ENCODE results near the gene NCEH1. TPM values are rescaled to one million over a fixed set of nuclear protein-coding genes. Genes with fewer than 3 reads are reported as not detected.

Gene NCEH1
- total RNA-seq, 2 experiments from 2014 or later = 2.8 to 3.4 TPM

DNA sequence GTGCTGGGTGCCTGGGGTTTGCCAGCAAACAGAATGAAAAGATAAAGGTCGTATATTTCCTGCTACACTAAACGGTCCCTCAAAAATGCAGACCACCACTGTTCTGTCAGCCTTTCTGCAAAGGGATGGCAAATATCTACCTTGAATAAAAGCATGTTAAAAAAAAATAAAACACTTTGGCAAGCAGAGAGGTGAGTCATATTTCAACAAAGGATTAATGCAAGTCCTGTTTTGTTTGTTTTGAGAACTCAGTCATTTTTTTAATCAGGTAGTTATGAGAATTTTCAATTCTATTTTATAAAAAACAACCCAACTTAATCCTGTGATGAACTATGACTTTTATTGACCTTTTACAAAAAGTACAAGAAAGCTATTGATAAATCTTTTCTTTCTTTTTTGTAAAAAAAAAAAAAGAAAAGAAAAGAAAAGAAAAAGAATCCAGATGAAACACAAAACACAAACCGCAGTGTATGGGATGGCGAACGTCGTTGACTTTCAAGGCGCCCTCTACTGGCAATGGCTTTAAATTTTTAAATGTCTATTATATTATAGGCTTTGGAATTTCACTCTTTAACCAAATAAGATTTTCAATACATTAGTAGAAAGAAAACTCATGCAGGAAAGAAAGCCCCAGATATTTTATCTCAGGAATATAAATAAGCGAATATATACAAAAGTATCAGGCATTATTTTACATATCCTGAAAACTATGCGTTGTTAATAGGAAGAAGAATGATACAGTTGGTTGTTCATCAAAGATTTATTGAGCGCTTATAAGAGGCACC, 87.8 kb downstream of the NCEH1 start:
- POLR2A ChIA-PET = no interaction called here
- no peaks in the 10 kb centered on the region for H3K36me3 Mint-ChIP-seq (ENCODE audit: low read depth)
- H3K4me3 Mint-ChIP-seq = no peak overlapping the region
- TF ChIP-seq, protein P1, sequence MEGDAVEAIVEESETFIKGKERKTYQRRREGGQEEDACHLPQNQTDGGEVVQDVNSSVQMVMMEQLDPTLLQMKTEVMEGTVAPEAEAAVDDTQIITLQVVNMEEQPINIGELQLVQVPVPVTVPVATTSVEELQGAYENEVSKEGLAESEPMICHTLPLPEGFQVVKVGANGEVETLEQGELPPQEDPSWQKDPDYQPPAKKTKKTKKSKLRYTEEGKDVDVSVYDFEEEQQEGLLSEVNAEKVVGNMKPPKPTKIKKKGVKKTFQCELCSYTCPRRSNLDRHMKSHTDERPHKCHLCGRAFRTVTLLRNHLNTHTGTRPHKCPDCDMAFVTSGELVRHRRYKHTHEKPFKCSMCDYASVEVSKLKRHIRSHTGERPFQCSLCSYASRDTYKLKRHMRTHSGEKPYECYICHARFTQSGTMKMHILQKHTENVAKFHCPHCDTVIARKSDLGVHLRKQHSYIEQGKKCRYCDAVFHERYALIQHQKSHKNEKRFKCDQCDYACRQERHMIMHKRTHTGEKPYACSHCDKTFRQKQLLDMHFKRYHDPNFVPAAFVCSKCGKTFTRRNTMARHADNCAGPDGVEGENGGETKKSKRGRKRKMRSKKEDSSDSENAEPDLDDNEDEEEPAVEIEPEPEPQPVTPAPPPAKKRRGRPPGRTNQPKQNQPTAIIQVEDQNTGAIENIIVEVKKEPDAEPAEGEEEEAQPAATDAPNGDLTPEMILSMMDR (IDR thresholded peaks at IDR 0.05) = peak; percentile 85
- DNase-seq (peak; percentile 51), ATAC-seq (peak; percentile 47)
- intact Hi-C loops (cut with micrococcal nuclease) = no loop called here
- H3K9me3 Mint-ChIP-seq = no peaks in the 10 kb centered on the region
- CTCF ChIA-PET = interaction anchor here (0.6 to 4.4 kb wide), 20 partner anchors 9 to 291 kb away, joined by 3 to 27 read pairs (median 6); partner anchors contain the start of gene GHSR
- H3K27ac Mint-ChIP-seq = no peak overlapping the region
- peaks cover 3% of the 10 kb centered on the region for H3K27me3 Mint-ChIP-seq
- H3K4me1 Mint-ChIP-seq (ENCODE audit: low read depth) = peaks cover 11% of the 10 kb centered on the region

- intact Hi-C loops (cut with micrococcal nuclease) = no loop called here
Measured at GRCh38 chr3:172622156-172622555, 88.7 kb downstream of the NCEH1 start.

DNA sequence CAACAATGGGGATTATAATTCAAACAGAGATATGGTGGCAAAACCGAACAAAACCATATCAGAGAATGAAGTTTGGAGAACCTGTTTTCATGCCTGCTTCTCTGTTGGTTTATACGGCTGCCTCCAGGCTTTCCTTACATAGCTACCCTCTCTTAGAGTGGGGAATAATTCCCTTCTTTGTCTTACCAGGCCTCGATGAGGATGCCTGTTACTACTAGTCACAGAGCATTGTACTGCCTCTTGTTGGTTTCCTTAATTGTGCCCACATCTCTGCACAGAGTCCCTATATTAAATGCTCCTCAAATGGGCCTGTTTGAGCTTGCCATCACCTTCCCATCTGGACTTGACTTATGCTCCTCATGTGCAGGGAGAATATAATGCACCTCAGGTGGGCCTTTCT, 92.9 kb downstream of the NCEH1 start:
- DNase-seq (no peak), ATAC-seq (no peak)
- Mint-ChIP-seq H3K9me3 (peaks cover 4% of the 10 kb centered on the region), H3K27ac (no peak overlapping the region), H3K36me3 (ENCODE audit: low read depth) (no peaks in the 10 kb centered on the region), H3K4me3 (no peak overlapping the region), H3K4me1 (ENCODE audit: low read depth) (peaks cover 20% of the 10 kb centered on the region), H3K27me3 (peaks cover 3% of the 10 kb centered on the region)
- POLR2A ChIA-PET = no interaction called here
- TF ChIP-seq, protein P1 (IDR thresholded peaks at IDR 0.05) = no peak
- intact Hi-C loops (cut with micrococcal nuclease) = no loop called here
- CTCF ChIA-PET = interaction anchor here (1.2 to 3.7 kb wide), 5 partner anchors 22 to 286 kb away, joined by 3 to 12 read pairs (median 5); no protein-coding TSS in a partner anchor

More at GRCh38 chr3:172622156-172622555, 88.7 kb downstream of the NCEH1 start:
- no peaks in the 10 kb centered on the region for H3K9me3 Mint-ChIP-seq
- no peak overlapping the region for H3K4me3 Mint-ChIP-seq
- peaks cover 11% of the 10 kb centered on the region for H3K4me1 Mint-ChIP-seq (ENCODE audit: low read depth)
- POLR2A ChIA-PET = no interaction called here
- no peak for DNase-seq
- CTCF ChIA-PET = interaction anchor here (0.8 to 4.4 kb wide), 15 partner anchors 10 to 290 kb away, joined by 3 to 27 read pairs (median 6); no protein-coding TSS in a partner anchor
- peaks cover 3% of the 10 kb centered on the region for H3K27me3 Mint-ChIP-seq
- H3K27ac Mint-ChIP-seq = no peak overlapping the region
- ATAC-seq = no peak
- TF ChIP-seq, protein P1 (IDR thresholded peaks at IDR 0.05) = no peak
- no peaks in the 10 kb centered on the region for H3K36me3 Mint-ChIP-seq (ENCODE audit: low read depth)

DNA sequence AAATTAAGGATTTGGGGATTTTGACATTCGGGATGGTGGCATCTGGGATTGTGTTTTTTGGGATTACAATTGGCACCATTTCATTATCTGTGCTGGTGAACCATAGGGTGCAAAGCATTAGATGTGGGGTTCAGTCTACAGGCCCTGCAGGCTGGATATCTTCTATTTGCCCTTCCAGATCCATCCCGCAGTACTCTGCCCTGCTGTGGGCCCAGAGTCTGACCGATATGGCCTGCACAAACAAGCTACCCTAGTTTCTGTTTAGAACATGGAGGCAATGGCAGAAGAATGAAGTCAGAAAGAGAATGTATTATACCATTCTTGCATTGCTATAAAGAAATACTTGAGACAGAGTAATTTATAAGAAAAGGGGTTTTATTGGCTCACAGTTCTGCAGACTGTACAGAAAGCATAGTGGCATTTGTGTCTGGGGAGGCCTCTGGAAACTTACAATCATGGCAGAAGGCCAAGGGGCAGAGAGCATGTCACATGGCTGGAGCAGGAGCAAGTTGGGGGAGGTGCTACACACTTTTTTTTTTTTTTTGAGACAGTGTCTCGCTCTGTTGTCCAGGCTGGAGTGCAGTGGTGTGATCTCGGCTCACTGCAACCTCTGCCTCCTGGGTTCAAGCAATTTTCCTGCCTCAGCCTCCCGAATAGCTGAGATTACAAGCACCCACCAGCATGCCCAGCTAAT, 93.7 kb downstream of the NCEH1 start:
- TF ChIP-seq, protein P1 (IDR thresholded peaks at IDR 0.05) = no peak
- Mint-ChIP-seq H3K27ac (no peak overlapping the region), H3K36me3 (ENCODE audit: low read depth) (no peaks in the 10 kb centered on the region), H3K27me3 (peaks cover 2% of the 10 kb centered on the region), H3K9me3 (peaks cover 4% of the 10 kb centered on the region), H3K4me3 (no peak overlapping the region), H3K4me1 (ENCODE audit: low read depth) (peaks cover 12% of the 10 kb centered on the region)
- DNase-seq (no peak), ATAC-seq (no peak)
- CTCF ChIA-PET = interaction anchor here (2.1 to 3.7 kb wide), 3 partner anchors 21 to 285 kb away, joined by 5 to 12 read pairs (median 9); no protein-coding TSS in a partner anchor
- intact Hi-C loops (cut with micrococcal nuclease) = no loop called here
- POLR2A ChIA-PET = no interaction called here

All from activated CD8-positive, alpha-beta T cell treated with anti-CD3 and anti-CD28 coated beads for 36 hours (primary cell).